Nephron progenitor cell (in vitro differentiated cells): ENCODE data around the gene HENMT1.
A peak's percentile ranks its signal among the peaks of the same experiment; 100 is the strongest.
"Not testable (repeated sequence)": the region's sequence is repeated elsewhere in the genome, so short reads cannot be mapped to it uniquely, and the experiment has no call there.

Experiments used
- DNase-seq: peaks from one replicate; pipeline ENCODE4 v3.0.0; 2021
- H3K27ac Mint-ChIP-seq: 2 replicates; pipeline ENCODE4 v1.8.0; 2021; ENCODE audit warnings: mild to moderate bottlenecking, moderate library complexity, mixed read lengths
- H3K27me3 Mint-ChIP-seq: 2 replicates; pipeline ENCODE4 v1.8.0; 2021; ENCODE audit warnings: mild to moderate bottlenecking, low read depth, mixed read lengths; ENCODE audit not compliant: poor library complexity
- H3K36me3 Mint-ChIP-seq: 2 replicates; pipeline ENCODE4 v1.8.0; 2021; ENCODE audit warnings: low read depth, mixed read lengths
- H3K4me1 Mint-ChIP-seq: 2 replicates; pipeline ENCODE4 v1.8.0; 2021; ENCODE audit warnings: mixed read lengths
- H3K4me3 Mint-ChIP-seq: 2 replicates; pipeline ENCODE4 v1.8.0; 2021; ENCODE audit warnings: mild to moderate bottlenecking, moderate library complexity, mixed read lengths
- H3K9me3 Mint-ChIP-seq: 2 replicates; pipeline ENCODE4 v1.8.0; 2021; ENCODE audit warnings: mild to moderate bottlenecking, moderate library complexity, mixed read lengths
- CTCF ChIP-seq: fragments of 200-600 bp; sonication (generic); IDR thresholded peaks from 2 replicates; pipeline ENCODE4 v1.5.0; 2021; ENCODE audit warnings: antibody characterized with exemption

HENMT1 gene

GRCh38 chr1:108646648-108647269 lies 14.1 kb downstream of the HENMT1 start:
- Mint-ChIP-seq H3K27ac (peak overlapping the region; percentile 55), H3K9me3 (no peaks in the 10 kb centered on the region), H3K36me3 (no peaks in the 10 kb centered on the region), H3K4me3 (no peak overlapping the region), H3K27me3 (peaks cover 3% of the 10 kb centered on the region), H3K4me1 (peaks cover 5% of the 10 kb centered on the region)
- no peak for DNase-seq
- no peak for TF ChIP-seq CTCF

GRCh38 chr1:108646265-108646647 lies 14.6 kb downstream of the HENMT1 start:
- Mint-ChIP-seq H3K4me1 (peaks cover 5% of the 10 kb centered on the region), H3K27ac (no peak overlapping the region), H3K4me3 (no peak overlapping the region), H3K9me3 (no peaks in the 10 kb centered on the region), H3K27me3 (peaks cover 3% of the 10 kb centered on the region), H3K36me3 (no peaks in the 10 kb centered on the region)
- no peak for TF ChIP-seq CTCF
- no peak for DNase-seq

GRCh38 chr1:108645564-108646184 lies 15.2 kb downstream of the HENMT1 start:
- no peak overlapping the region for H3K4me3 Mint-ChIP-seq
- no peaks in the 10 kb centered on the region for H3K36me3 Mint-ChIP-seq
- no peak overlapping the region for H3K27ac Mint-ChIP-seq
- peaks cover 5% of the 10 kb centered on the region for H3K4me1 Mint-ChIP-seq
- H3K27me3 Mint-ChIP-seq = peaks cover 3% of the 10 kb centered on the region
- DNase-seq = no peak
- TF ChIP-seq CTCF = no peak
- H3K9me3 Mint-ChIP-seq = no peaks in the 10 kb centered on the region

- H3K36me3 Mint-ChIP-seq = peaks cover 6% of the 10 kb centered on the region
- H3K4me1 Mint-ChIP-seq = peaks cover 7% of the 10 kb centered on the region
- H3K27me3 Mint-ChIP-seq = peaks cover 3% of the 10 kb centered on the region
- TF ChIP-seq CTCF = no peak
- no peak overlapping the region for H3K27ac Mint-ChIP-seq
- no peak overlapping the region for H3K4me3 Mint-ChIP-seq
- DNase-seq = no peak
- no peaks in the 10 kb centered on the region for H3K9me3 Mint-ChIP-seq
Observed at GRCh38 chr1:108644984-108645383, 15.9 kb downstream of the HENMT1 start.

GRCh38 chr1:108643492-108644335 lies 17.2 kb downstream of the HENMT1 start:
- TF ChIP-seq CTCF = peak; percentile 38
- no peak overlapping the region for H3K27ac Mint-ChIP-seq
- no peak overlapping the region for H3K4me3 Mint-ChIP-seq
- no peaks in the 10 kb centered on the region for H3K9me3 Mint-ChIP-seq
- peaks cover 3% of the 10 kb centered on the region for H3K27me3 Mint-ChIP-seq
- H3K36me3 Mint-ChIP-seq = peaks cover 12% of the 10 kb centered on the region
- peaks cover 12% of the 10 kb centered on the region for H3K4me1 Mint-ChIP-seq
- no peak for DNase-seq

GRCh38 chr1:108640863-108641262 lies 20.0 kb downstream of the HENMT1 start:
- not testable (repeated sequence) for DNase-seq, H3K4me3 Mint-ChIP-seq, H3K27me3 Mint-ChIP-seq, H3K9me3 Mint-ChIP-seq, H3K27ac Mint-ChIP-seq
- H3K4me1 Mint-ChIP-seq = peaks cover 12% of the 10 kb centered on the region
- H3K36me3 Mint-ChIP-seq = peaks cover 22% of the 10 kb centered on the region
